WTC11 (cell line): ENCODE data around the gene INPP5E. TPM values are rescaled to one million over a fixed set of nuclear protein-coding genes. Genes with fewer than 3 reads are reported as not detected.

Experiments
- ATAC-seq: fragments of 200-7000 bp; cut with Tn5 transposase; 2 replicates; pipeline ENCODE4 v1.10.0; 2021; ENCODE audit warnings: mild to moderate bottlenecking, moderate library complexity
- CTCF ChIA-PET: fragments of 300-600 bp; sonication (Branson Sonifier 250); formaldehyde crosslinking; loops from one replicate; lab custom pipeline; 2021; ENCODE audit warnings: antibody characterized with exemption; lab: Charles Lee
- POLR2A ChIA-PET: fragments of 350-600 bp; sonication (Branson Sonifier 250); formaldehyde crosslinking; loops from one replicate; lab custom pipeline; 2021; ENCODE audit warnings: antibody characterized with exemption; lab: Charles Lee
- DNase-seq: peaks from one replicate; pipeline ENCODE4 v3.0.0; 2021; ENCODE audit warnings: low spot score
- H3K27ac Mint-ChIP-seq: 2 replicates; pipeline ENCODE4 v1.8.0; 2021; ENCODE audit warnings: mixed read lengths
- H3K27me3 Mint-ChIP-seq: 2 replicates; pipeline ENCODE4 v1.8.0; 2021; ENCODE audit warnings: low read depth, mild to moderate bottlenecking, moderate library complexity, mixed read lengths
- H3K36me3 Mint-ChIP-seq: 2 replicates; pipeline ENCODE4 v1.8.0; 2021; ENCODE audit warnings: mixed read lengths
- H3K4me1 Mint-ChIP-seq: 2 replicates; pipeline ENCODE4 v1.8.0; 2022; ENCODE audit warnings: mixed read lengths
- H3K4me3 Mint-ChIP-seq: 2 replicates; pipeline ENCODE4 v1.8.0; 2021; ENCODE audit warnings: mild to moderate bottlenecking, moderate library complexity, mixed read lengths
- H3K9me3 Mint-ChIP-seq: 2 replicates; pipeline ENCODE4 v1.8.0; 2021; ENCODE audit warnings: mixed read lengths
- CREB1 ChIP-seq: sonication (generic); formaldehyde crosslinking; IDR thresholded peaks from 2 replicates; pipeline ENCODE4 v1.8.0; 2023; ENCODE audit warnings: mild to moderate bottlenecking, missing genetic modification reagents
- ELF4 ChIP-seq: sonication (generic); formaldehyde crosslinking; IDR thresholded peaks from 2 replicates; pipeline ENCODE4 v1.8.1; 2022; ENCODE audit warnings: low read depth, mild to moderate bottlenecking, moderate library complexity, missing genetic modification reagents
- HMGA2 ChIP-seq: fragments of 250-450 bp; sonication (Bioruptor Pico); IDR thresholded peaks from 2 replicates; pipeline ENCODE4 v1.4.0; 2021; ENCODE audit warnings: mild to moderate bottlenecking, moderate library complexity
- NR2C2 ChIP-seq: sonication (generic); formaldehyde crosslinking; IDR thresholded peaks from 2 replicates; pipeline ENCODE4 v1.8.0; 2022; ENCODE audit warnings: mild to moderate bottlenecking, missing genetic modification reagents
- OVOL2 ChIP-seq: fragments of 250-450 bp; sonication (Bioruptor Pico); IDR thresholded peaks from 2 replicates; pipeline ENCODE4 v1.9.0; 2021; ENCODE audit warnings: mild to moderate bottlenecking, borderline replicate concordance
- TP53 ChIP-seq: sonication (generic); formaldehyde crosslinking; IDR thresholded peaks from 2 replicates; pipeline ENCODE4 v1.8.1; 2023; ENCODE audit warnings: mild to moderate bottlenecking, missing genetic modification reagents
- ZNF121 ChIP-seq: sonication (generic); formaldehyde crosslinking; IDR thresholded peaks from 2 replicates; pipeline ENCODE4 v1.8.0; 2023; ENCODE audit warnings: missing genetic modification reagents
- ZNF263 ChIP-seq: sonication (generic); formaldehyde crosslinking; IDR thresholded peaks from 2 replicates; pipeline ENCODE4 v1.8.1; 2022; ENCODE audit warnings: low read depth, mild to moderate bottlenecking, moderate library complexity, missing genetic modification reagents
- total RNA-seq: library from RNA; stranded (reverse); gene quantifications from 3 replicates; pipeline ENCODE4 v1.2.3, GENCODE V29; 2021
- TF ChIP-seq, protein P1 (sequence below): sonication (generic); formaldehyde crosslinking; IDR thresholded peaks from 2 replicates; pipeline ENCODE4 v1.8.1; 2023; ENCODE audit warnings: mild to moderate bottlenecking, missing genetic modification reagents
- TF ChIP-seq, protein P2 (sequence below): sonication (generic); formaldehyde crosslinking; IDR thresholded peaks from 2 replicates; pipeline ENCODE4 v1.8.0; 2022; ENCODE audit warnings: missing genetic modification reagents
- TF ChIP-seq, protein P3 (sequence below): fragments of 200-600 bp; IDR thresholded peaks from 2 replicates; pipeline ENCODE4 v1.8.0; 2022; ENCODE audit warnings: antibody characterized with exemption
- TF ChIP-seq, protein P4 (sequence below): fragments of 250-450 bp; sonication (Bioruptor Pico); IDR thresholded peaks from 2 replicates; pipeline ENCODE4 v1.9.0; 2021; ENCODE audit warnings: moderate library complexity, mild to moderate bottlenecking, inconsistent platforms, borderline replicate concordance
- TF ChIP-seq, protein P5 (sequence below): sonication (generic); formaldehyde crosslinking; conservative IDR thresholded peaks from 2 replicates; pipeline ENCODE4 v1.8.1; 2023; ENCODE audit warnings: mild to moderate bottlenecking, low read depth, missing genetic modification reagents, moderate library complexity

INPP5E gene
- total RNA-seq, 1 experiment from 2014 or later = 24.0 TPM

DNA sequence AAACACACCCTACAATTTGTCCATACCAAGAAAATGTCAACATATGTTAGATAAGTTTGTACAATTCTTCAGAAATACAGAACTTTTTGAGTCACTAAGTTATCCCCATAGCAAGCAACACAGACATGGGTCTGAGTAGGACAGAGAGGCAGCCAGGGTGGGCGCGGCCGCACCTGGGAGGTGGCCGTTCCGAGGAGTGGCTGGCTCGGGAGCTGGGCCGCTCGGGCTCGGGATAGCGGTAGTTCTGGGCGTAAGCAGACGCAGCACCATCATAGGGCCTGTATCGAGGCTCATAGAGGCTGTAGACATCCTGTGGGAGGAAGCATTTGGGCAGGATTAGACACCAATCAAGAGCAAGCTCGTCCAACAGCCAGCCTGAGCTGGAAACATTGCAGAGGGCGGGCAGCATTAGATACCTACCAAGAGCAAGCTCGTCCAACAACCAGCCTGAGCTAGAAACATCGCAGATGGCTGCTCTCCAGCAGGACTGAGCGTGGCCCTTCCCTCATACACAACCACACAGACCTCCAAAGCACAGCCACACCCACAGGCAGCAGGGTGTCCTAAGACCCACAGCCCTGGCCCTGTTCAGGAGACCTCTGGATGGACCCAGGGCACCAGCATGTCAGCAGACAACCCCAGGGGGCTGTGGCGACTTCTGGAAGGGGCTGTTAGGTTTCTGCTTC is 32.3 kb upstream of the INPP5E start (continued):
- TF ChIP-seq, protein P1, sequence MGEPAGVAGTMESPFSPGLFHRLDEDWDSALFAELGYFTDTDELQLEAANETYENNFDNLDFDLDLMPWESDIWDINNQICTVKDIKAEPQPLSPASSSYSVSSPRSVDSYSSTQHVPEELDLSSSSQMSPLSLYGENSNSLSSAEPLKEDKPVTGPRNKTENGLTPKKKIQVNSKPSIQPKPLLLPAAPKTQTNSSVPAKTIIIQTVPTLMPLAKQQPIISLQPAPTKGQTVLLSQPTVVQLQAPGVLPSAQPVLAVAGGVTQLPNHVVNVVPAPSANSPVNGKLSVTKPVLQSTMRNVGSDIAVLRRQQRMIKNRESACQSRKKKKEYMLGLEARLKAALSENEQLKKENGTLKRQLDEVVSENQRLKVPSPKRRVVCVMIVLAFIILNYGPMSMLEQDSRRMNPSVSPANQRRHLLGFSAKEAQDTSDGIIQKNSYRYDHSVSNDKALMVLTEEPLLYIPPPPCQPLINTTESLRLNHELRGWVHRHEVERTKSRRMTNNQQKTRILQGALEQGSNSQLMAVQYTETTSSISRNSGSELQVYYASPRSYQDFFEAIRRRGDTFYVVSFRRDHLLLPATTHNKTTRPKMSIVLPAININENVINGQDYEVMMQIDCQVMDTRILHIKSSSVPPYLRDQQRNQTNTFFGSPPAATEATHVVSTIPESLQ (CRISPR knock-in tag) = no peak
- TF ChIP-seq CREB1 (no peak), OVOL2 (CRISPR knock-in tag) (no peak)
- TF ChIP-seq, protein P2, sequence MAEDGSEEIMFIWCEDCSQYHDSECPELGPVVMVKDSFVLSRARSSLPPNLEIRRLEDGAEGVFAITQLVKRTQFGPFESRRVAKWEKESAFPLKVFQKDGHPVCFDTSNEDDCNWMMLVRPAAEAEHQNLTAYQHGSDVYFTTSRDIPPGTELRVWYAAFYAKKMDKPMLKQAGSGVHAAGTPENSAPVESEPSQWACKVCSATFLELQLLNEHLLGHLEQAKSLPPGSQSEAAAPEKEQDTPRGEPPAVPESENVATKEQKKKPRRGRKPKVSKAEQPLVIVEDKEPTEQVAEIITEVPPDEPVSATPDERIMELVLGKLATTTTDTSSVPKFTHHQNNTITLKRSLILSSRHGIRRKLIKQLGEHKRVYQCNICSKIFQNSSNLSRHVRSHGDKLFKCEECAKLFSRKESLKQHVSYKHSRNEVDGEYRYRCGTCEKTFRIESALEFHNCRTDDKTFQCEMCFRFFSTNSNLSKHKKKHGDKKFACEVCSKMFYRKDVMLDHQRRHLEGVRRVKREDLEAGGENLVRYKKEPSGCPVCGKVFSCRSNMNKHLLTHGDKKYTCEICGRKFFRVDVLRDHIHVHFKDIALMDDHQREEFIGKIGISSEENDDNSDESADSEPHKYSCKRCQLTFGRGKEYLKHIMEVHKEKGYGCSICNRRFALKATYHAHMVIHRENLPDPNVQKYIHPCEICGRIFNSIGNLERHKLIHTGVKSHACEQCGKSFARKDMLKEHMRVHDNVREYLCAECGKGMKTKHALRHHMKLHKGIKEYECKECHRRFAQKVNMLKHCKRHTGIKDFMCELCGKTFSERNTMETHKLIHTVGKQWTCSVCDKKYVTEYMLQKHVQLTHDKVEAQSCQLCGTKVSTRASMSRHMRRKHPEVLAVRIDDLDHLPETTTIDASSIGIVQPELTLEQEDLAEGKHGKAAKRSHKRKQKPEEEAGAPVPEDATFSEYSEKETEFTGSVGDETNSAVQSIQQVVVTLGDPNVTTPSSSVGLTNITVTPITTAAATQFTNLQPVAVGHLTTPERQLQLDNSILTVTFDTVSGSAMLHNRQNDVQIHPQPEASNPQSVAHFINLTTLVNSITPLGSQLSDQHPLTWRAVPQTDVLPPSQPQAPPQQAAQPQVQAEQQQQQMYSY = no peak

DNA sequence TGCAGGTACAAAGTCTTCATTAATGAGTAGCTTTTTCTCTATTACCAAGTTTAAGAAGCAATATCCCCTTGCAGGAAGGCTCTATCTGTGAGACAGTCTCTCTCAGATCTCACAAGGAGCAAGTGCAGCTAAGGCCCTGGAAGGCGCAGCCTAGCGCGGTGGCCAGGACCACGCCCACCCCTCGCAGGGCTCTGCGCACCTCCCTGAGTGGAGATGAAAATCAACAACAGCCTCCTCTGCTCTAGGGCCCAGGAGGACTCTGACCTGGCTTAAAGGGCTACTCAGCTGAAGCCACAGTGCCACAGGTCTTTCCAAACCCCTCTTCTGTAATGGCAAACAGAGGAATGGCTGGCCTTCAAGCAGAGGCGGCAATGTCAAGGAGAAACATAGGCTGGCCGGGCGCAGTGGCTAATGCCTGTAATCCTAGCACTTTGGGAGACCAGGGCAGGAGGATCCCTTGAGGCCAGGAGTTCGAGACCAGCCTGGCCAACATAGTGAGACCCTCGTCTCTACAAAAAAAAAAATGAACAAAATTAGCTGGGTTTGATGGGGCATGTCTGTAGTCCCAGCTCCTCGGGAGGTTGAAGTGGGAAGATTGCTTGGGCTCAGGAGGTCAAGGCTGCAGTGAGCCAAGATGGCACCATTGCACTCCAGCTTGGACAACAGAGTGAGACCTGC is 31.3 kb upstream of the INPP5E start:
- Mint-ChIP-seq H3K4me1 (no peaks in the 10 kb centered on the region), H3K36me3 (peaks cover 62% of the 10 kb centered on the region), H3K4me3 (no peak overlapping the region), H3K9me3 (no peaks in the 10 kb centered on the region), H3K27me3 (no peaks in the 10 kb centered on the region), H3K27ac (no peak overlapping the region)
- CTCF ChIA-PET = interaction anchor here (0.9 kb wide), 1 partner anchor 14 kb away, joined by 3 read pairs; no protein-coding TSS in a partner anchor
- ATAC-seq (no peak), DNase-seq (no peak)
- TF ChIP-seq ZNF263 (CRISPR knock-in tag) (no peak), ZNF121 (CRISPR knock-in tag) (0 out of 2 replicates have a peak, but pooled peaks have one; percentile 17)
- POLR2A ChIA-PET = no interaction called here

DNA sequence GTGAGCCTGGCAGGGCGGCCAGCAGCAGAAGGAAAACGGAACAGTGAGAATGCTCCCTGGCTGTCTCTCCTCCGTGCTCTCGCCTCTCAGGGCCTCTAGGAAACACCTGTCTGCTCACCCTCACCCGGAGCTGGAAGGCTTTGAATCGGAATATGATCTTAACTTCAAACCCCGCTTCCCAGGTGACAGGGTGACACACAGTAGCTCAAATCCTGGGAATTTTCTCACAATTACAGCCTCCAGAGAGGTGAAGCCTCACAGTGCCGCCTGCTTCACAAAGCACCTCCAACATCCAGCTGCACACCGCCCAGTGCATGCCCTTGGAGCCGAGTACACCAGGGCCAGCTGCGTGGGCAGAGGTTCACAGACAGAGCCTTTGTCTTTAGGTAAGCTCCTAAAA is 30.7 kb upstream of the INPP5E start:
- ATAC-seq (no peak), DNase-seq (no peak)
- no peaks in the 10 kb centered on the region for H3K4me1 Mint-ChIP-seq
- ChIA-PET CTCF (interaction anchor here (0.9 kb wide), 1 partner anchor 15 kb away, joined by 3 read pairs; no protein-coding TSS in a partner anchor), POLR2A (no interaction called here)
- no peak overlapping the region for H3K4me3 Mint-ChIP-seq
- peaks cover 62% of the 10 kb centered on the region for H3K36me3 Mint-ChIP-seq
- H3K9me3 Mint-ChIP-seq = no peaks in the 10 kb centered on the region
- no peak overlapping the region for H3K27ac Mint-ChIP-seq
- no peaks in the 10 kb centered on the region for H3K27me3 Mint-ChIP-seq
- TF ChIP-seq ZNF121 (CRISPR knock-in tag) (no peak), TP53 (CRISPR knock-in tag) (no peak), HMGA2 (CRISPR knock-in tag) (no peak), ELF4 (no peak), NR2C2 (CRISPR knock-in tag) (no peak)
- TF ChIP-seq, protein P2 = no peak
- TF ChIP-seq, protein P3, sequence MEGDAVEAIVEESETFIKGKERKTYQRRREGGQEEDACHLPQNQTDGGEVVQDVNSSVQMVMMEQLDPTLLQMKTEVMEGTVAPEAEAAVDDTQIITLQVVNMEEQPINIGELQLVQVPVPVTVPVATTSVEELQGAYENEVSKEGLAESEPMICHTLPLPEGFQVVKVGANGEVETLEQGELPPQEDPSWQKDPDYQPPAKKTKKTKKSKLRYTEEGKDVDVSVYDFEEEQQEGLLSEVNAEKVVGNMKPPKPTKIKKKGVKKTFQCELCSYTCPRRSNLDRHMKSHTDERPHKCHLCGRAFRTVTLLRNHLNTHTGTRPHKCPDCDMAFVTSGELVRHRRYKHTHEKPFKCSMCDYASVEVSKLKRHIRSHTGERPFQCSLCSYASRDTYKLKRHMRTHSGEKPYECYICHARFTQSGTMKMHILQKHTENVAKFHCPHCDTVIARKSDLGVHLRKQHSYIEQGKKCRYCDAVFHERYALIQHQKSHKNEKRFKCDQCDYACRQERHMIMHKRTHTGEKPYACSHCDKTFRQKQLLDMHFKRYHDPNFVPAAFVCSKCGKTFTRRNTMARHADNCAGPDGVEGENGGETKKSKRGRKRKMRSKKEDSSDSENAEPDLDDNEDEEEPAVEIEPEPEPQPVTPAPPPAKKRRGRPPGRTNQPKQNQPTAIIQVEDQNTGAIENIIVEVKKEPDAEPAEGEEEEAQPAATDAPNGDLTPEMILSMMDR = no peak
- TF ChIP-seq, protein P4, sequence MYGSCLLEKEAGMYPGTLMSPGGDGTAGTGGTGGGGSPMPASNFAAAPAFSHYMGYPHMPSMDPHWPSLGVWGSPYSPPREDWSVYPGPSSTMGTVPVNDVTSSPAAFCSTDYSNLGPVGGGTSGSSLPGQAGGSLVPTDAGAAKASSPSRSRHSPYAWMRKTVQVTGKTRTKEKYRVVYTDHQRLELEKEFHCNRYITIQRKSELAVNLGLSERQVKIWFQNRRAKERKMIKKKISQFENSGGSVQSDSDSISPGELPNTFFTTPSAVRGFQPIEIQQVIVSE (CRISPR knock-in tag) = no peak
- TF ChIP-seq, protein P5, sequence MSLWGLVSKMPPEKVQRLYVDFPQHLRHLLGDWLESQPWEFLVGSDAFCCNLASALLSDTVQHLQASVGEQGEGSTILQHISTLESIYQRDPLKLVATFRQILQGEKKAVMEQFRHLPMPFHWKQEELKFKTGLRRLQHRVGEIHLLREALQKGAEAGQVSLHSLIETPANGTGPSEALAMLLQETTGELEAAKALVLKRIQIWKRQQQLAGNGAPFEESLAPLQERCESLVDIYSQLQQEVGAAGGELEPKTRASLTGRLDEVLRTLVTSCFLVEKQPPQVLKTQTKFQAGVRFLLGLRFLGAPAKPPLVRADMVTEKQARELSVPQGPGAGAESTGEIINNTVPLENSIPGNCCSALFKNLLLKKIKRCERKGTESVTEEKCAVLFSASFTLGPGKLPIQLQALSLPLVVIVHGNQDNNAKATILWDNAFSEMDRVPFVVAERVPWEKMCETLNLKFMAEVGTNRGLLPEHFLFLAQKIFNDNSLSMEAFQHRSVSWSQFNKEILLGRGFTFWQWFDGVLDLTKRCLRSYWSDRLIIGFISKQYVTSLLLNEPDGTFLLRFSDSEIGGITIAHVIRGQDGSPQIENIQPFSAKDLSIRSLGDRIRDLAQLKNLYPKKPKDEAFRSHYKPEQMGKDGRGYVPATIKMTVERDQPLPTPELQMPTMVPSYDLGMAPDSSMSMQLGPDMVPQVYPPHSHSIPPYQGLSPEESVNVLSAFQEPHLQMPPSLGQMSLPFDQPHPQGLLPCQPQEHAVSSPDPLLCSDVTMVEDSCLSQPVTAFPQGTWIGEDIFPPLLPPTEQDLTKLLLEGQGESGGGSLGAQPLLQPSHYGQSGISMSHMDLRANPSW (CRISPR knock-in tag) = no peak
